Glutamatergic neuron (in vitro differentiated cells): ENCODE results near the gene PPFIA2. TPM values are rescaled to one million over a fixed set of nuclear protein-coding genes. Genes with fewer than 3 reads are reported as not detected.
A peak's percentile ranks its signal among the peaks of the same experiment; 100 is the strongest.

Experiments
- DNase-seq: peaks from one replicate; pipeline ENCODE4 v3.0.0; 2022
- H3K27ac Mint-ChIP-seq: one replicate; pipeline ENCODE4 v1.8.0; 2020; ENCODE audit warnings: mild to moderate bottlenecking, mixed read lengths, inconsistent platforms; ENCODE audit not compliant: unreplicated experiment
- H3K27me3 Mint-ChIP-seq: one replicate; pipeline ENCODE4 v1.8.0; 2020; ENCODE audit warnings: mild to moderate bottlenecking, moderate library complexity, mixed read lengths, inconsistent platforms; ENCODE audit not compliant: unreplicated experiment
- H3K36me3 Mint-ChIP-seq: one replicate; pipeline ENCODE4 v1.8.0; 2020; ENCODE audit warnings: mild to moderate bottlenecking, mixed read lengths, inconsistent platforms; ENCODE audit not compliant: unreplicated experiment
- H3K4me1 Mint-ChIP-seq: one replicate; pipeline ENCODE4 v1.8.0; 2020; ENCODE audit warnings: mild to moderate bottlenecking, low read depth, mixed read lengths, inconsistent platforms; ENCODE audit not compliant: unreplicated experiment
- H3K4me3 Mint-ChIP-seq: one replicate; pipeline ENCODE4 v1.8.0; 2020; ENCODE audit warnings: mild to moderate bottlenecking, mixed read lengths, inconsistent platforms; ENCODE audit not compliant: unreplicated experiment
- H3K9me3 Mint-ChIP-seq: one replicate; pipeline ENCODE4 v1.8.0; 2020; ENCODE audit warnings: mild to moderate bottlenecking, moderate library complexity, mixed read lengths, inconsistent platforms; ENCODE audit not compliant: unreplicated experiment
- CTCF ChIP-seq: fragments of 200-600 bp; sonication (generic); IDR thresholded peaks from one replicate; pipeline ENCODE4 v1.5.0; 2021; ENCODE audit not compliant: partially characterized antibody, unreplicated experiment
- total RNA-seq: library from RNA; stranded (reverse); fragmentation: NEBNext Ultra II Directional; extraction: Animal tissue kit (Norgen Biotek cat#: 25700); gene quantifications from one replicate; pipeline ENCODE4 v1.2.1, GENCODE V29; 2021; ENCODE audit not compliant: unreplicated experiment

PPFIA2 gene
- total RNA-seq, 1 donor from 2014 or later = 31.1 TPM

GRCh38 chr12:81249976-81250375 is 509.2 kb downstream of the PPFIA2 start:
- H3K9me3 Mint-ChIP-seq = peaks cover 2% of the 10 kb centered on the region
- peaks cover 10% of the 10 kb centered on the region for H3K4me1 Mint-ChIP-seq
- no peaks in the 10 kb centered on the region for H3K27me3 Mint-ChIP-seq
- no peaks in the 10 kb centered on the region for H3K36me3 Mint-ChIP-seq
- TF ChIP-seq CTCF = no peak
- H3K4me3 Mint-ChIP-seq = no peak overlapping the region
- no peak for DNase-seq
- no peak overlapping the region for H3K27ac Mint-ChIP-seq

GRCh38 chr12:81245907-81246570 is 513.1 kb downstream of the PPFIA2 start:
- Mint-ChIP-seq H3K4me1 (peaks cover 7% of the 10 kb centered on the region), H3K9me3 (peaks cover 4% of the 10 kb centered on the region), H3K36me3 (no peaks in the 10 kb centered on the region), H3K27me3 (no peaks in the 10 kb centered on the region), H3K27ac (no peak overlapping the region), H3K4me3 (no peak overlapping the region)
- DNase-seq = no peak
- no peak for TF ChIP-seq CTCF

- H3K27me3 Mint-ChIP-seq = no peaks in the 10 kb centered on the region
- H3K27ac Mint-ChIP-seq = no peak overlapping the region
- peaks cover 7% of the 10 kb centered on the region for H3K4me1 Mint-ChIP-seq
- no peaks in the 10 kb centered on the region for H3K36me3 Mint-ChIP-seq
- H3K9me3 Mint-ChIP-seq = peaks cover 4% of the 10 kb centered on the region
- DNase-seq = no peak
- TF ChIP-seq CTCF = no peak
- no peak overlapping the region for H3K4me3 Mint-ChIP-seq
These were observed 513.7 kb downstream of the PPFIA2 start for GRCh38 chr12:81245458-81245857.

- Mint-ChIP-seq H3K36me3 (no peaks in the 10 kb centered on the region), H3K27ac (no peak overlapping the region), H3K9me3 (no peaks in the 10 kb centered on the region), H3K4me1 (peaks cover 9% of the 10 kb centered on the region), H3K27me3 (no peaks in the 10 kb centered on the region), H3K4me3 (no peak overlapping the region)
- no peak for TF ChIP-seq CTCF
- DNase-seq = no peak
These were observed 527.4 kb downstream of the PPFIA2 start for GRCh38 chr12:81231574-81232368.

GRCh38 chr12:81229759-81230158 is 529.4 kb downstream of the PPFIA2 start:
- Mint-ChIP-seq H3K4me3 (no peak overlapping the region), H3K36me3 (no peaks in the 10 kb centered on the region), H3K4me1 (peaks cover 9% of the 10 kb centered on the region), H3K27ac (peak overlapping the region; percentile 82), H3K27me3 (no peaks in the 10 kb centered on the region), H3K9me3 (no peaks in the 10 kb centered on the region)
- DNase-seq = no peak
- no peak for TF ChIP-seq CTCF
